Lower leg skin (tissue), 3 donors: ENCODE results near the gene SH3RF1.

Experiments
- POLR2A ChIP-seq, 2 donors: fragments of 450-650 bp; IDR thresholded peaks; one replicate each; pipeline ENCODE4 v1.6.1; 2016 to 2017; ENCODE audit warnings: antibody characterized with exemption in 2 of 2, mild to moderate bottlenecking in 1 of 2, moderate library complexity in 1 of 2
- TF ChIP-seq, protein P1 (sequence below), 3 donors: fragments of 450-650 bp; IDR thresholded peaks; one replicate each; pipeline ENCODE4 v1.5.1; 2016; ENCODE audit warnings: antibody characterized with exemption in 3 of 3, mild to moderate bottlenecking in 3 of 3, moderate library complexity in 2 of 3

DNA sequence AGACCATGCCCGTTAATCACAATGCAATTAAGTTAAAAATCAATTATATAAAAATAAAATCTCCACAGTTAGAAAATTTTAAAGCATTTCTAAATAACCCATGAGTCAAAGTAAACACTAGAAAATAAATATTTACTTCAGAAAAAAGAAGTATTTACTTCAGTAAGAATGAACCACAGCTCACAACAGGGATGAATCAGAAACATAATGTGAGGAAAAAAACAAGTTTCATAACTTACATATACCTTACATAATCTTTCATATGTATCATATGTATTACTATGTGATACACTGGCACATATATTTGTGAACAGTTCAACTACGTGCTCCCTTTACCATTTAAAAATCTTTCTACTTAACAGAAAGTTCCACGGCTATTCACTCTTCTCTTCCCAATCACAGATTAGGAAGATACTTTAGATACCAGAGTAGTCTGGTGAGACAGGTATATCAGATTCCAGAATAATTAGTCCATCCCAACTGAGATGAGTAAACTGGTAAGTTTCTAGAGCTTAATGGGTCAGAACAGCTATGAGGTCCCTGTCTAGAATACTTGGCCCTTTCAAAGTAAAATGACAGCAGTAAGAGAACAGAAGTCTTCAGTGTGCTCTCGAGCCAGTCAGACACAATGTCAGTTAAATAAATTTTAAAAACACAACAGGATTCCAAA is 70.3 kb downstream of the SH3RF1 start:
- TF ChIP-seq, protein P1, sequence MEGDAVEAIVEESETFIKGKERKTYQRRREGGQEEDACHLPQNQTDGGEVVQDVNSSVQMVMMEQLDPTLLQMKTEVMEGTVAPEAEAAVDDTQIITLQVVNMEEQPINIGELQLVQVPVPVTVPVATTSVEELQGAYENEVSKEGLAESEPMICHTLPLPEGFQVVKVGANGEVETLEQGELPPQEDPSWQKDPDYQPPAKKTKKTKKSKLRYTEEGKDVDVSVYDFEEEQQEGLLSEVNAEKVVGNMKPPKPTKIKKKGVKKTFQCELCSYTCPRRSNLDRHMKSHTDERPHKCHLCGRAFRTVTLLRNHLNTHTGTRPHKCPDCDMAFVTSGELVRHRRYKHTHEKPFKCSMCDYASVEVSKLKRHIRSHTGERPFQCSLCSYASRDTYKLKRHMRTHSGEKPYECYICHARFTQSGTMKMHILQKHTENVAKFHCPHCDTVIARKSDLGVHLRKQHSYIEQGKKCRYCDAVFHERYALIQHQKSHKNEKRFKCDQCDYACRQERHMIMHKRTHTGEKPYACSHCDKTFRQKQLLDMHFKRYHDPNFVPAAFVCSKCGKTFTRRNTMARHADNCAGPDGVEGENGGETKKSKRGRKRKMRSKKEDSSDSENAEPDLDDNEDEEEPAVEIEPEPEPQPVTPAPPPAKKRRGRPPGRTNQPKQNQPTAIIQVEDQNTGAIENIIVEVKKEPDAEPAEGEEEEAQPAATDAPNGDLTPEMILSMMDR (IDR thresholded peaks at IDR 0.05) = no peak
- no peak for TF ChIP-seq POLR2A (IDR thresholded peaks at IDR 0.05)
